ENCODE data around the gene KRTAP22-1. TPM values are rescaled to one million over a fixed set of nuclear protein-coding genes. Genes with fewer than 3 reads are reported as not detected.

KRTAP22-1 gene
- total RNA-seq (2021; ENCODE audit: unreplicated experiment) (not detected), Bru-seq, nascent RNA (not detected), BruChase-seq, experiment 1, labeled RNA remaining after a 2-hour chase (not detected), BruChase-seq, experiment 2, labeled RNA remaining after a 6-hour chase (not detected)
- polyA plus RNA-seq (2012; ENCODE audit: insufficient read length) = not detected
- long read RNA-seq = 0 reads

DNA sequence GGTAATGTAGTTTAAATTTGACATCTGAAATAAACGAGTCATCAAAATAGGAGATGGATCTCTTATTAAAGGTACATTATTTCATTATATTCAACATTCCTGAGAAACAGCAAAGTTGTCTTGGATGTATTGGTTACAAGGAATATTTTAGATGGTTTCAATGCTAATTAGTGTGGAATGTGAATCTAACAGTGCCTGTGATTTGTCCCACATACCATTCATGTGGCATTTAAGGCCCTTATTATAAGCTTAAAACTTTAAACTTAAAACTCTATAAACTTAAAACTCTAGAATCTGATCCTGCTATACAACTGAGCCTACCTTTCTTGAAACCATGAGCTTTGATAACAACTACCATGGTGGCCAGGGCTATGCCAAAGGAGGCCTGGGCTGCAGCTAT, at the start of gene KRTAP22-1:
TSS of gene KRTAP22-1 (plus strand) at position 301 of the 400 bp plus-strand sequence.
- H3K36me3 ChIP-seq (ENCODE audit: control insufficient read depth, insufficient read depth, low read length) = no peaks in the 10 kb centered on the region
- no peaks in the 10 kb centered on the region for H3K27me3 ChIP-seq (ENCODE audit: control insufficient read depth, insufficient read depth, low read length)
- no peak for DNase-seq (ENCODE audit: low read depth, low spot score)
- in situ Hi-C loops (cut with HindIII; ENCODE audit: low pct_unique_long_range_greater_than_20kb, low sequenced_read_pairs) = no loop called here
- no peaks in the 10 kb centered on the region for H3K9me3 ChIP-seq (ENCODE audit: control insufficient read depth, insufficient read depth, low read depth, low read length)
- no peaks in the 10 kb centered on the region for H3K4me1 ChIP-seq (ENCODE audit: control insufficient read depth, insufficient read depth, low read length)
- ATAC-seq = no peak
- TF ChIP-seq, protein P1, sequence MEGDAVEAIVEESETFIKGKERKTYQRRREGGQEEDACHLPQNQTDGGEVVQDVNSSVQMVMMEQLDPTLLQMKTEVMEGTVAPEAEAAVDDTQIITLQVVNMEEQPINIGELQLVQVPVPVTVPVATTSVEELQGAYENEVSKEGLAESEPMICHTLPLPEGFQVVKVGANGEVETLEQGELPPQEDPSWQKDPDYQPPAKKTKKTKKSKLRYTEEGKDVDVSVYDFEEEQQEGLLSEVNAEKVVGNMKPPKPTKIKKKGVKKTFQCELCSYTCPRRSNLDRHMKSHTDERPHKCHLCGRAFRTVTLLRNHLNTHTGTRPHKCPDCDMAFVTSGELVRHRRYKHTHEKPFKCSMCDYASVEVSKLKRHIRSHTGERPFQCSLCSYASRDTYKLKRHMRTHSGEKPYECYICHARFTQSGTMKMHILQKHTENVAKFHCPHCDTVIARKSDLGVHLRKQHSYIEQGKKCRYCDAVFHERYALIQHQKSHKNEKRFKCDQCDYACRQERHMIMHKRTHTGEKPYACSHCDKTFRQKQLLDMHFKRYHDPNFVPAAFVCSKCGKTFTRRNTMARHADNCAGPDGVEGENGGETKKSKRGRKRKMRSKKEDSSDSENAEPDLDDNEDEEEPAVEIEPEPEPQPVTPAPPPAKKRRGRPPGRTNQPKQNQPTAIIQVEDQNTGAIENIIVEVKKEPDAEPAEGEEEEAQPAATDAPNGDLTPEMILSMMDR (IDR thresholded peaks at IDR 0.05) = no peak
- no peak for TF ChIP-seq SIN3A (IDR thresholded peaks at IDR 0.05; ENCODE audit: borderline replicate concordance, insufficient read depth, low read depth, low read length)
- H3K4me3 ChIP-seq (ENCODE audit: low read depth in 2 of 2, low read length in 2 of 2) = no peak within 1 kb of the TSS
- CTCF ChIA-PET = no interaction called here
- POLR2A ChIA-PET = interaction anchor here (0.7 kb wide), 1 partner anchor 36 kb away, joined by 6 read pairs; no protein-coding TSS in a partner anchor
- intact Hi-C loops (cut with micrococcal nuclease; ENCODE audit: unreplicated experiment) = no loop called here
- BruUV-seq (replicated peaks) = no TSS peak
- no peak within 1 kb of the TSS for H3K27ac ChIP-seq (ENCODE audit: low read length)

DNA sequence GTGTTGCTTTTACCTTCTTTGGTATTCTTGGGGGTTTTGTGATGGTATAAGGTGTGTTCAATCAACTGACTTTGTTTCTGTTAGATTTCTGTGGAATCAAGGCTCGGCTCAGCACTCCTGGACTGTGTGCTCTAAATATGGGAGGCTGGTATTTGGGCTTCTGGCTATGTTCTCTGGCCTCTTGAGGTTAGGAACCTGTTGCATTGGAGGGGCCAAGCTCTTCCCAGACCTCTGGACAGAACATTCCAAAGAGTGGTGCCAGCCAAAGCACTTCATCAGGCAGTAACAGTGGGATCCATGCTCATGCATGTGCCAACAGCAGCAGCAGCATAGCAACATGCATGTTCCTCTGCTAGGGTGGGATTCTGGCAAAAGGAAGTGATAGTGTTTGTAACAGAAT, 48.1 kb upstream of the KRTAP22-1 start:
- H3K4me1 ChIP-seq (ENCODE audit: control insufficient read depth, insufficient read depth, low read length) = no peaks in the 10 kb centered on the region
- no peaks in the 10 kb centered on the region for H3K9me3 ChIP-seq (ENCODE audit: control insufficient read depth, insufficient read depth, low read depth, low read length)
- H3K36me3 ChIP-seq (ENCODE audit: control insufficient read depth, insufficient read depth, low read length) = no peaks in the 10 kb centered on the region
- ChIA-PET POLR2A (no interaction called here), CTCF (no interaction called here)
- BruUV-seq (replicated peaks) = no TSS peak
- H3K27ac ChIP-seq (ENCODE audit: low read length) = no peak overlapping the region
- H3K4me3 ChIP-seq (ENCODE audit: low read depth in 2 of 2, low read length in 2 of 2) = no peak overlapping the region
- TF ChIP-seq, protein P2, sequence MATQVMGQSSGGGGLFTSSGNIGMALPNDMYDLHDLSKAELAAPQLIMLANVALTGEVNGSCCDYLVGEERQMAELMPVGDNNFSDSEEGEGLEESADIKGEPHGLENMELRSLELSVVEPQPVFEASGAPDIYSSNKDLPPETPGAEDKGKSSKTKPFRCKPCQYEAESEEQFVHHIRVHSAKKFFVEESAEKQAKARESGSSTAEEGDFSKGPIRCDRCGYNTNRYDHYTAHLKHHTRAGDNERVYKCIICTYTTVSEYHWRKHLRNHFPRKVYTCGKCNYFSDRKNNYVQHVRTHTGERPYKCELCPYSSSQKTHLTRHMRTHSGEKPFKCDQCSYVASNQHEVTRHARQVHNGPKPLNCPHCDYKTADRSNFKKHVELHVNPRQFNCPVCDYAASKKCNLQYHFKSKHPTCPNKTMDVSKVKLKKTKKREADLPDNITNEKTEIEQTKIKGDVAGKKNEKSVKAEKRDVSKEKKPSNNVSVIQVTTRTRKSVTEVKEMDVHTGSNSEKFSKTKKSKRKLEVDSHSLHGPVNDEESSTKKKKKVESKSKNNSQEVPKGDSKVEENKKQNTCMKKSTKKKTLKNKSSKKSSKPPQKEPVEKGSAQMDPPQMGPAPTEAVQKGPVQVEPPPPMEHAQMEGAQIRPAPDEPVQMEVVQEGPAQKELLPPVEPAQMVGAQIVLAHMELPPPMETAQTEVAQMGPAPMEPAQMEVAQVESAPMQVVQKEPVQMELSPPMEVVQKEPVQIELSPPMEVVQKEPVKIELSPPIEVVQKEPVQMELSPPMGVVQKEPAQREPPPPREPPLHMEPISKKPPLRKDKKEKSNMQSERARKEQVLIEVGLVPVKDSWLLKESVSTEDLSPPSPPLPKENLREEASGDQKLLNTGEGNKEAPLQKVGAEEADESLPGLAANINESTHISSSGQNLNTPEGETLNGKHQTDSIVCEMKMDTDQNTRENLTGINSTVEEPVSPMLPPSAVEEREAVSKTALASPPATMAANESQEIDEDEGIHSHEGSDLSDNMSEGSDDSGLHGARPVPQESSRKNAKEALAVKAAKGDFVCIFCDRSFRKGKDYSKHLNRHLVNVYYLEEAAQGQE (IDR thresholded peaks at IDR 0.05; ENCODE audit: insufficient read depth in 1 of 2, low read depth in 2 of 2, low read length in 1 of 2) = no peak
- ATAC-seq (no peak), DNase-seq (ENCODE audit: low read depth, low spot score) (no peak)
- in situ Hi-C loops (cut with HindIII; ENCODE audit: low pct_unique_long_range_greater_than_20kb, low sequenced_read_pairs) = no loop called here
- intact Hi-C loops (cut with micrococcal nuclease; ENCODE audit: unreplicated experiment) = no loop called here
- no peaks in the 10 kb centered on the region for H3K27me3 ChIP-seq (ENCODE audit: control insufficient read depth, insufficient read depth, low read length)

DNA sequence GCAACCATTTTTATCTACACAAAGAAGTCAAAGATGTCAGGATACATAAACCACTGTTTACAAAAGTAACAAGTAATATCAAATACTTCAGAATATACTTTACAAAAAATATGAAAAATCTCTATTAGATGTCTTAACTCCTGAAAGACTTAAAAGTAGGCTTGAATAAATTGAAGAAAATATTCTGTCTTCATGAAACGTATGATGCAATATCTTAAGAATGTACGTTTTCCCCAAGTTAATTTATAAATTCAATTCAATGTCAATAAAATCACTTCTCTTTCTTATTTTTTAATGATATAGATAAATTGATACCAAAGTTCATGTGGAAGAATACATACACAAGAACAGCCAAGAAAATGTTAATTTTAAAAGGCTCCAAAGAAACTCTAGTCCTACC, 45.8 kb upstream of the KRTAP22-1 start:
- CTCF ChIA-PET = no interaction called here
- POLR2A ChIA-PET = no interaction called here
- DNase-seq (ENCODE audit: low read depth, low spot score) (no peak), ATAC-seq (no peak)
- intact Hi-C loops (cut with micrococcal nuclease; ENCODE audit: unreplicated experiment) (no loop called here), in situ Hi-C loops (cut with HindIII; ENCODE audit: low pct_unique_long_range_greater_than_20kb, low sequenced_read_pairs) (no loop called here)
- H3K36me3 ChIP-seq (ENCODE audit: control insufficient read depth, insufficient read depth, low read length) = no peaks in the 10 kb centered on the region
- no peaks in the 10 kb centered on the region for H3K9me3 ChIP-seq (ENCODE audit: control insufficient read depth, insufficient read depth, low read depth, low read length)
- TF ChIP-seq TCF7L2 (IDR thresholded peaks at IDR 0.05; ENCODE audit: low read depth, low read length) = no peak
- no peak for TF ChIP-seq SIN3A (IDR thresholded peaks at IDR 0.05; ENCODE audit: borderline replicate concordance, insufficient read depth, low read depth, low read length)
- TF ChIP-seq, protein P1 (IDR thresholded peaks at IDR 0.05) = no peak
- TF ChIP-seq POLR2AphosphoS5 (IDR thresholded peaks at IDR 0.05; ENCODE audit: low read depth, low read length) = no peak
- TF ChIP-seq, protein P2 (IDR thresholded peaks at IDR 0.05; ENCODE audit: insufficient read depth in 1 of 2, low read depth in 2 of 2, low read length in 1 of 2) = no peak
- no peaks in the 10 kb centered on the region for H3K4me1 ChIP-seq (ENCODE audit: control insufficient read depth, insufficient read depth, low read length)
- no TSS peak for BruUV-seq (replicated peaks)
- H3K4me3 ChIP-seq (ENCODE audit: low read depth in 2 of 2, low read length in 2 of 2) = no peak overlapping the region
- H3K27me3 ChIP-seq (ENCODE audit: control insufficient read depth, insufficient read depth, low read length) = no peaks in the 10 kb centered on the region
- no peak overlapping the region for H3K27ac ChIP-seq (ENCODE audit: low read length)

Data from Panc1 (cell line).